Measurements from ENCODE around the gene CBARP. TPM values are rescaled to one million over a fixed set of nuclear protein-coding genes. Genes with fewer than 3 reads are reported as not detected.

Gene CBARP
- total and polyA plus RNA-seq, 2 of the 13 experiments (the other 11 are each of a cell fraction or from before 2014, with no cell fraction given): 1.2 to 1.4 TPM

- TF ChIP-seq, protein P1, sequence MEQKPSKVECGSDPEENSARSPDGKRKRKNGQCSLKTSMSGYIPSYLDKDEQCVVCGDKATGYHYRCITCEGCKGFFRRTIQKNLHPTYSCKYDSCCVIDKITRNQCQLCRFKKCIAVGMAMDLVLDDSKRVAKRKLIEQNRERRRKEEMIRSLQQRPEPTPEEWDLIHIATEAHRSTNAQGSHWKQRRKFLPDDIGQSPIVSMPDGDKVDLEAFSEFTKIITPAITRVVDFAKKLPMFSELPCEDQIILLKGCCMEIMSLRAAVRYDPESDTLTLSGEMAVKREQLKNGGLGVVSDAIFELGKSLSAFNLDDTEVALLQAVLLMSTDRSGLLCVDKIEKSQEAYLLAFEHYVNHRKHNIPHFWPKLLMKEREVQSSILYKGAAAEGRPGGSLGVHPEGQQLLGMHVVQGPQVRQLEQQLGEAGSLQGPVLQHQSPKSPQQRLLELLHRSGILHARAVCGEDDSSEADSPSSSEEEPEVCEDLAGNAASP (CRISPR knock-in tag; IDR thresholded peaks at IDR 0.05; ENCODE audit: borderline replicate concordance): 0 out of 2 replicates have a peak, but pooled peaks have one; percentile 33
- 0 out of 2 replicates have a peak, but pooled peaks have one; percentile 15 for TF ChIP-seq GATAD1 (CRISPR knock-in tag; IDR thresholded peaks at IDR 0.05)
- TF ChIP-seq CSRNP1 (CRISPR knock-in tag; IDR thresholded peaks at IDR 0.05): 0 out of 2 replicates have a peak, but pooled peaks have one; percentile 25
- peak; percentile 63 for TF ChIP-seq ETV5 (CRISPR knock-in tag; IDR thresholded peaks at IDR 0.05; ENCODE audit: borderline replicate concordance)
- peak; percentile 73 for TF ChIP-seq CHD2 (IDR thresholded peaks at IDR 0.05; ENCODE audit: low read depth, low read length)
- no peak for TF ChIP-seq DNMT1 (CRISPR knock-in tag; IDR thresholded peaks at IDR 0.05)
- no peak for TF ChIP-seq ZFAT (CRISPR knock-in tag; conservative IDR thresholded peaks at IDR 0.05)
- 0 out of 2 replicates have a peak, but pooled peaks have one; percentile 21 for TF ChIP-seq NR2C2 (CRISPR knock-in tag; IDR thresholded peaks at IDR 0.05; ENCODE audit: borderline replicate concordance)
- 0 out of 2 replicates have a peak, but pooled peaks have one; percentile 16 for TF ChIP-seq ZNF556 (CRISPR knock-in tag; IDR thresholded peaks at IDR 0.05; ENCODE audit: borderline replicate concordance)
- peak; percentile 45 for TF ChIP-seq ZBTB7B (CRISPR knock-in tag; IDR thresholded peaks at IDR 0.05)
- peak; percentile 66 for TF ChIP-seq HOXA3 (CRISPR knock-in tag; IDR thresholded peaks at IDR 0.05)
- TF ChIP-seq ATF7-NPFF (CRISPR knock-in tag; IDR thresholded peaks at IDR 0.05; ENCODE audit: low read depth): peak; percentile 49; the same call in 1 of the 2 replicates
- peak; percentile 58; the same call in 1 of the 2 replicates for TF ChIP-seq SKIL (CRISPR knock-in tag; IDR thresholded peaks at IDR 0.05; ENCODE audit: borderline replicate concordance)
- TF ChIP-seq AKAP8 (CRISPR knock-in tag; IDR thresholded peaks at IDR 0.05): peak; percentile 92
- TF ChIP-seq PTBP1 (IDR thresholded peaks at IDR 0.05; ENCODE audit: low read depth, low read length, poor library complexity, severe bottlenecking): peak; percentile 39
- TF ChIP-seq, protein P2, sequence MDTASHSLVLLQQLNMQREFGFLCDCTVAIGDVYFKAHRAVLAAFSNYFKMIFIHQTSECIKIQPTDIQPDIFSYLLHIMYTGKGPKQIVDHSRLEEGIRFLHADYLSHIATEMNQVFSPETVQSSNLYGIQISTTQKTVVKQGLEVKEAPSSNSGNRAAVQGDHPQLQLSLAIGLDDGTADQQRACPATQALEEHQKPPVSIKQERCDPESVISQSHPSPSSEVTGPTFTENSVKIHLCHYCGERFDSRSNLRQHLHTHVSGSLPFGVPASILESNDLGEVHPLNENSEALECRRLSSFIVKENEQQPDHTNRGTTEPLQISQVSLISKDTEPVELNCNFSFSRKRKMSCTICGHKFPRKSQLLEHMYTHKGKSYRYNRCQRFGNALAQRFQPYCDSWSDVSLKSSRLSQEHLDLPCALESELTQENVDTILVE (CRISPR knock-in tag; IDR thresholded peaks at IDR 0.05): peak; percentile 24; the same call in 1 of the 2 replicates
Measured at GRCh38 chr19:1249298-1249989, 11.6 kb upstream of the CBARP start (continued).
